Fibroblast of pulmonary artery (primary cell): Measurements from ENCODE around the gene CHURC1.
A peak's percentile ranks its signal among the peaks of the same experiment; 100 is the strongest.

Experiments
- DNase-seq: peaks from one replicate; pipeline ENCODE4 v3.0.0-alpha.2; 2010; ENCODE audit warnings: low read depth
- H3K4me3 ChIP-seq: replicated peaks from 2 replicates; pipeline ENCODE4 v1.5.1; 2011; ENCODE audit warnings: low read depth, mild to moderate bottlenecking, control low read depth, low read length, moderate library complexity
- TF ChIP-seq, protein P1 (sequence below): IDR thresholded peaks from 2 replicates; pipeline ENCODE4 v1.5.1; 2011; ENCODE audit warnings: mild to moderate bottlenecking, control low read depth, low read length, inconsistent platforms; ENCODE audit errors: missing control alignments

CHURC1 gene

DNA sequence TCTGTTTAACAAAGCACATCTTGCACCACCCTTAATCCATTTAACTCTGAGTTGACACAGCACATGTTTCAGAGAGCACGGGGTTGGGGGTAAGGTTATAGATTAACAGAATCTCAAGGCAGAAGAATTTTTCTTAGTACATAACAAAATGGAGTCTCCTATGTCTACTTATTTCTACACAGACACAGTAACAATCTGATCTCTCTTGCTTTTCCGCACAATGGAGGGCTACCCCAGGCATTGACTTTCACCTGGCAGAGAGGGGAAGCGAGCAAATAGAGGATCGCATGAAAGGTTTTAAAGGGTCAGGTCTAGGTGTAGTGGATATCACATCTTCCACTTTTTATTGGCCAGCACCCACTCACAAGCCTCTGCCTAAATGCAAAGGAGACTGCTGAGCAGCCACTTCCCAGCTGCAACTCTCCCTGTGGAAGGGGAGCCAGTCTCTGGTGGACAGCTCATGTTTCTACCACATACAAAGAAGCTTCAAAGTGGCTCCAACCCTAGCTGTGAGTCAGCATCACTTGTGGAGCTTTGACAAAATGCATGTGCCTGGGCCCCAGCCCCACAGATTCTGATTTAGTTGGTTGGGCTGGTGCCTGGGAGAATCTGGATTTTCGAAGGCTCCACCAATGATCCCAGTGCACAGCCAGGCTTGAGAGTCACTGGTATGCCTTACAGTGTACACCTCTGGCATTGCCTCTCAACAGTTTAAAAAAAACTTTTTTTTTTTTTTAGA is 65.2 kb downstream of the CHURC1 start:
- no peak for DNase-seq
- TF ChIP-seq, protein P1, sequence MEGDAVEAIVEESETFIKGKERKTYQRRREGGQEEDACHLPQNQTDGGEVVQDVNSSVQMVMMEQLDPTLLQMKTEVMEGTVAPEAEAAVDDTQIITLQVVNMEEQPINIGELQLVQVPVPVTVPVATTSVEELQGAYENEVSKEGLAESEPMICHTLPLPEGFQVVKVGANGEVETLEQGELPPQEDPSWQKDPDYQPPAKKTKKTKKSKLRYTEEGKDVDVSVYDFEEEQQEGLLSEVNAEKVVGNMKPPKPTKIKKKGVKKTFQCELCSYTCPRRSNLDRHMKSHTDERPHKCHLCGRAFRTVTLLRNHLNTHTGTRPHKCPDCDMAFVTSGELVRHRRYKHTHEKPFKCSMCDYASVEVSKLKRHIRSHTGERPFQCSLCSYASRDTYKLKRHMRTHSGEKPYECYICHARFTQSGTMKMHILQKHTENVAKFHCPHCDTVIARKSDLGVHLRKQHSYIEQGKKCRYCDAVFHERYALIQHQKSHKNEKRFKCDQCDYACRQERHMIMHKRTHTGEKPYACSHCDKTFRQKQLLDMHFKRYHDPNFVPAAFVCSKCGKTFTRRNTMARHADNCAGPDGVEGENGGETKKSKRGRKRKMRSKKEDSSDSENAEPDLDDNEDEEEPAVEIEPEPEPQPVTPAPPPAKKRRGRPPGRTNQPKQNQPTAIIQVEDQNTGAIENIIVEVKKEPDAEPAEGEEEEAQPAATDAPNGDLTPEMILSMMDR = no peak
- H3K4me3 ChIP-seq = no peak overlapping the region

DNA sequence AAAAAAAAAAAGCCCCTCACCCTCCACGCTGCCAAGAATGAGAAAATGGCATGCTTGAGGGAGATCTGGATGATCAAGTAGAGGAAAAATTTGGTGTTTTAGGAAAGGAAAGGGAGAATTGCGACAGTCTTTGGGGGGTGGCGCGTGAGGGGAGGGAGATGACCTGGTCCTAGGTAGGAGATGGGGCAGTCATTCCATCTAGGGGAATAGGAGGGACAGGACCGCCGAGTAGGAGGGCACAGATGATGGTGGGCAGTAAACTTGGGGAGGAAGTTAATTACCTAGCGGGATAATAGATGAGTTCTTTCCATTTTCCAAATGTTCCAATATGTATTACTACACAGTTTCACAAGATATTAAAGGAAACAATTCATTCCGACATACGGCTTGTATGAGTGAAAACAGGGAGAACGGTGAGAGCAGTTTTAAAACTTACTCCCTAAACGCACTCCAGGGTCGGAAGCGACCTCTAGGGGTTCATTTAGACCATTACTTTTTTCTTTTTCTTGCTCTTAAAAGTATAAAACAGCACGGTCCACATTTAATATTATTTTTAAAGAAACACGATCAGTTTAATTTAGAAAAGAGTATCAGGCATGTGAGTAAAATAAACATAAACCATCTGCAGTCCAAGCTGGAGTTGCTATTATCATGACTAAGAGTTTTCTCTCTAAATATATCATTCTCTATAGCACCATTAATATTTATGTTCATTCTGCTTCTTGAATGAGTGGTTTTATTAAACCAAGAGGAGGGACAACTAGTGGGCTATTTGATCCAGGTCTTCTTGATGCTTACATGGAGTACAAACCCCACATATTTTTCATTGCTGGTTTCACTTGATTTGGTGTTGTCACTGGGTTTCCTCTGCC is 69.4 kb downstream of the CHURC1 start:
- peak overlapping the region; percentile 31 for H3K4me3 ChIP-seq
- DNase-seq = peak; percentile 78
- TF ChIP-seq, protein P1 = peak; percentile 70
